Muscle of leg (tissue), 16 donors: ENCODE measurements around the gene NRXN3. TPM values are rescaled to one million over a fixed set of nuclear protein-coding genes. Genes with fewer than 3 reads are reported as not detected.

Experiments
- DNase-seq: peaks from one replicate; pipeline ENCODE4 v3.0.0; 2013
- H3K27ac ChIP-seq: one replicate; pipeline ENCODE4 v1.5.1; 2013; ENCODE audit warnings: mild to moderate bottlenecking, low read length, control low read depth
- H3K27me3 ChIP-seq: one replicate; pipeline ENCODE4 v1.6.1; 2013; ENCODE audit warnings: low read length; ENCODE audit not compliant: control insufficient read depth, insufficient read depth
- H3K36me3 ChIP-seq: one replicate; pipeline ENCODE4 v1.6.1; 2013; ENCODE audit warnings: low read length; ENCODE audit not compliant: control insufficient read depth, insufficient read depth
- H3K4me1 ChIP-seq: one replicate; pipeline ENCODE4 v1.6.1; 2013; ENCODE audit warnings: low read length; ENCODE audit not compliant: control insufficient read depth, insufficient read depth
- H3K4me3 ChIP-seq: one replicate; pipeline ENCODE4 v1.5.1; 2013; ENCODE audit warnings: low read length, control low read depth
- H3K9me3 ChIP-seq: replicated peaks from 2 replicates; pipeline ENCODE4 v1.6.1; 2013; ENCODE audit warnings: low read depth, low read length; ENCODE audit not compliant: control insufficient read depth
- WGBS: methylation state at CpG from one replicate; pipeline ENCODE4 v1.1.5; 2013; ENCODE audit warnings: missing lambda C conversion rate; ENCODE audit not compliant: insufficient coverage; 5-methylcytosine and 5-hydroxymethylcytosine counted together
- long read RNA-seq, 11 donors: transcript quantifications; one replicate each; lab custom pipeline, GENCODE V29; 2026
- polyA plus RNA-seq, 8 donors: library from polyadenylated mRNA; unstranded; fragments of 120-200 nt; gene quantifications; one replicate each; pipeline versions ENCODE4 v1.2.1 to v1.2.3, GENCODE V29; 2013; ENCODE audit warnings: inconsistent platforms in 1 of 8, low replicate concordance in 1 of 8; ENCODE audit not compliant: insufficient read length in 8 of 8, insufficient read depth in 1 of 8
- total RNA-seq: library from RNA; stranded (reverse); fragments of 120-200 nt; gene quantifications from one replicate; pipeline ENCODE4 v1.2.4, GENCODE V29; 2013

The NRXN3 gene
- total RNA-seq (0.49 TPM), polyA plus RNA-seq (1 to 10 TPM in 3 of 8 donors, under 1 TPM in 5; 0.51 to 1.9 (median 0.71) TPM)
- long read RNA-seq, donor 1: 0 reads
- long read RNA-seq, donor 2: 0 reads
- long read RNA-seq, donor 3: 0 reads
- long read RNA-seq, donor 4: 0 reads
- long read RNA-seq, donor 5: 0 reads
- long read RNA-seq, donor 6: 0 reads
- long read RNA-seq, donor 7: 0 reads
- long read RNA-seq, donor 8: 0 reads
- long read RNA-seq, donor 9: 0 reads
- long read RNA-seq, donor 10: 0 reads
- long read RNA-seq, donor 11: 0 reads

DNA sequence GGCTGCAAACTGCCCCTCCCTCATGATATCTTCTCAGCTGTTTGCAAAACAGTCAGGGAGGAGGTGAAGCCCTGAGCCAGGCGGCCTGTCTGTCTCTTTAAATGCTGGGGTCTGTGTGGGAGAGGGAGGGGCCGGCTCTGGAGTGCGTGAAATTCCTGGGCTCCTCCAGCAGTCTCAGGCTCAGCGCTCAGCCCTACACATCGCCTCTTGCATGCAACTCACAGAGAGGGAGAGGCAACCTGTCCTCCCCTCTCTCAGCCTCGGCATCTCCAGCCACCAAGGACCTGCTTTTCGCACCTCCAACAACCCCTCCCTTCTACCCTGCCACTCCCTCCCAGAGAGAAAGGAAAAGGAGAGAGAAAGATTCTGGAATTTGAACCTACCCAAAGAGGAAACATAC, at the start of gene NRXN3:
Gene NRXN3 (plus strand): TSS at position 171 of the 400 bp plus-strand sequence. CDS start 72,721 bp downstream, outside the sequence.
- H3K4me1 ChIP-seq: no peaks in the 10 kb centered on the region
- no peak within 1 kb of the TSS for H3K4me3 ChIP-seq
- DNase-seq: no peak
- no CpG with 5 or more reads among the region's 7 CpGs for WGBS
- peaks cover 3% of the 10 kb centered on the region for H3K27me3 ChIP-seq
- H3K9me3 ChIP-seq: no peaks in the 10 kb centered on the region
- no peak within 1 kb of the TSS for H3K27ac ChIP-seq
- H3K36me3 ChIP-seq: no peaks in the 10 kb centered on the region

DNA sequence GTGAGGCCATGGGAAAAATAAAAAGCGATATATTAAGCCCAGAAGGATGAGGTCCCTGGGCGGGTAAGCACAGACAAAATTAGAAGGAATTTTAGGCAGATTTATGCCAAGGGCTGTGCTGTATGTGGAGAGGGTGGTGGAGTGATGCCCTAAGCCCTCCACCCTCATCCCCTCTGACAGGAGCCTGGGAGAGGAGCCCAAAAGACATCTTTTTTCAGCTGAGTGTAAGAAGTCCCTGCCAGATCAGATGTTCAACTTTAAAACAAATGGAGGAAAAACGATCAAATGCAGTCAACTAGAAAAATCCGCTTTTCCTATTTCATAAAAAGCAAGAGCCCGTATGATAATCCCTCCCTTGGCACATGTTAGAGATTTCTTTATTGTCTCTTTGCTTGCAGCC, 47.7 kb upstream of the NRXN3 start:
- Histone ChIP-seq H3K27ac (no peak overlapping the region), H3K4me3 (no peak overlapping the region), H3K27me3 (no peaks in the 10 kb centered on the region), H3K36me3 (no peaks in the 10 kb centered on the region), H3K4me1 (no peaks in the 10 kb centered on the region), H3K9me3 (no peaks in the 10 kb centered on the region)
- no CpG with 5 or more reads among the region's 5 CpGs for WGBS
- peak; percentile 2 for DNase-seq

DNA sequence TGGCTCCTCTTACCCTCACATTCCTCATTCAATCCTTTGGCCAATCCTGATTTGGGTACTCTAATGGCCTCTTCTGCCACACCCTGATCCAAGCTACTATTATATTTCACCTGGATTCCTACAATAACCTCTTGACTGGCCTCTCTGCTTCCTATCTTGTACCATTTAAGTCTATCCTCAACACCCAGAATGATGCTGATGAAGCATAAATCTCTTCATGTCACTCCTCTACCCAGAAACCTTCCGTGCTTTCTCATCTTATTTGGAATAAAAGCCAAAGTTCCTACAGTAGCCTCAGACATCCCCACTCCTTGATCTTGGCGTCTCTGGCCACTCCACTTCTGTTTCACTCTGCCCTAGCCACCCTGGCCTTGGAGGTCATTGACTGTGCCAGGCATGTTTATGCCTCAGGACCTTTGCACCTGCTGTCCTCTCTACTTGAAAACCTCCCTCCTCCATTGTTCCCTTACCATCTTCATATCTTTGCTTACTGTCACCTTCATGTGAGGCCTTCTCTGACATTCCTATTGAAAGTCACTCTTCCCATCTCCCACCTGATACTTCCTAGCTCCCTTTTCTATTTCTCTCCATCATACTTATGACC, 46.4 kb upstream of the NRXN3 start:
- Histone ChIP-seq H3K4me3 (no peak overlapping the region), H3K4me1 (no peaks in the 10 kb centered on the region), H3K27ac (no peak overlapping the region), H3K27me3 (no peaks in the 10 kb centered on the region), H3K36me3 (no peaks in the 10 kb centered on the region), H3K9me3 (no peaks in the 10 kb centered on the region)
- no peak for DNase-seq
- WGBS: 76% methylated on average over 2 of the region's 2 CpGs

GRCh38 chr14:78127961-78128360, 42.2 kb upstream of the NRXN3 start:
- H3K27me3 ChIP-seq: no peaks in the 10 kb centered on the region
- H3K27ac ChIP-seq: no peak overlapping the region
- 85% methylated on average over 3 of the region's 9 CpGs for WGBS
- no peaks in the 10 kb centered on the region for H3K9me3 ChIP-seq
- H3K4me1 ChIP-seq: no peaks in the 10 kb centered on the region
- no peaks in the 10 kb centered on the region for H3K36me3 ChIP-seq
- H3K4me3 ChIP-seq: no peak overlapping the region
- DNase-seq: no peak

- H3K4me3 ChIP-seq: no peak overlapping the region
- H3K36me3 ChIP-seq: no peaks in the 10 kb centered on the region
- no peak for DNase-seq
- H3K9me3 ChIP-seq: no peaks in the 10 kb centered on the region
- H3K27me3 ChIP-seq: no peaks in the 10 kb centered on the region
- H3K4me1 ChIP-seq: no peaks in the 10 kb centered on the region
- no peak overlapping the region for H3K27ac ChIP-seq
- 100% methylated on average over 1 of the region's 4 CpGs for WGBS
Observed at GRCh38 chr14:78129375-78129774, 40.8 kb upstream of the NRXN3 start.

DNA sequence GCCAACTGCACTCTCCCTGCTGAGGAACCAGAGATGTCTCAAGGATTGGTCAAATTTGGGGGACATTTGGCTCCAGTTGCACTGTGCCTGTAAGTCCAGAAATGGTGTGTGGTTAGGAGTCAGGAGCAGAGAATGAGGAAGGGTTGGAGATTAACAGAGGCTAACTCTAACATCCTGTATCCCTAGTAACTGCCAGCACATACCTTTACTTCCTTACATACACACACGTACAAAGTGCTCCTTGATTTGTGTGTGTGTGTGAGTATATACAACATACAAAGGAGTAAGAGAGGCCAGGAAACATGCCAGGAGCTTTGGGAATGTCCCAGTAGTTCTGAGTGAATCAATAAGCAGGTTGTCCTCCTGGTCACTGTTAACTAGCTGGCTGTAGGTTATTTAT, 39.8 kb upstream of the NRXN3 start:
- Histone ChIP-seq H3K9me3 (no peaks in the 10 kb centered on the region), H3K4me1 (no peaks in the 10 kb centered on the region), H3K36me3 (no peaks in the 10 kb centered on the region), H3K4me3 (no peak overlapping the region), H3K27me3 (no peaks in the 10 kb centered on the region), H3K27ac (no peak overlapping the region)
- WGBS: no CpG with 5 or more reads among the region's 1 CpG
- DNase-seq: no peak

- 71% methylated on average over 3 of the region's 4 CpGs for WGBS
- no peaks in the 10 kb centered on the region for H3K9me3 ChIP-seq
Observed at GRCh38 chr14:78131201-78131600, 39.0 kb upstream of the NRXN3 start.

DNA sequence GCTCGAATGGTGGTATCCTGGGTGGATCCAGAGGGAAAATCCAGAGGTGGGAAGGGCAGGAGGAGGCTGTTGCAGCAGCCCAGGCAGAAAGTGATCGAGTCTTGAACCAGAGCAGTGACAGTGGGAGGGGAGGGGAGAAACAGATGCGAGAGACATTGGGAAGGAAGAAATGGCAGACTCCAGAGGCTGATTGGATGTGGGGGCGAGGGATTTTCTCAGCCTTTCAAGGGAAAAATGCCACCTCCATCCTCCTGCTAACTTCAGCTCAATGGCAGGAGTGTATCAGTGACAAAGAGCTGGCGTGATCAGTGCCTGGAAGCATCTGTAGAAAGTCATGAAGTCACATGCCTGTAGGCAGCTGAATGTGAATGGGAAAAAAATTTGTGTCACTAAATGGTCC, 38.6 kb upstream of the NRXN3 start:
- Histone ChIP-seq H3K27me3 (no peaks in the 10 kb centered on the region), H3K27ac (no peak overlapping the region), H3K9me3 (no peaks in the 10 kb centered on the region), H3K4me3 (no peak overlapping the region), H3K4me1 (no peaks in the 10 kb centered on the region), H3K36me3 (no peaks in the 10 kb centered on the region)
- no peak for DNase-seq
- WGBS: 80% methylated on average over 5 of the region's 5 CpGs

More at GRCh38 chr14:78131201-78131600, 39.0 kb upstream of the NRXN3 start:
- no peaks in the 10 kb centered on the region for H3K4me1 ChIP-seq
- H3K27me3 ChIP-seq: no peaks in the 10 kb centered on the region
- no peak overlapping the region for H3K4me3 ChIP-seq
- H3K27ac ChIP-seq: no peak overlapping the region
- H3K36me3 ChIP-seq: no peaks in the 10 kb centered on the region
- DNase-seq: no peak

- H3K27ac ChIP-seq: no peak overlapping the region
- no peaks in the 10 kb centered on the region for H3K36me3 ChIP-seq
- H3K4me1 ChIP-seq: no peaks in the 10 kb centered on the region
- H3K4me3 ChIP-seq: no peak overlapping the region
- H3K27me3 ChIP-seq: no peaks in the 10 kb centered on the region
- no peaks in the 10 kb centered on the region for H3K9me3 ChIP-seq
- no peak for DNase-seq
- no CpG with 5 or more reads among the region's 4 CpGs for WGBS
Observed at GRCh38 chr14:78135450-78135891, 34.7 kb upstream of the NRXN3 start.

GRCh38 chr14:78136695-78137094, 33.5 kb upstream of the NRXN3 start:
- no peak overlapping the region for H3K4me3 ChIP-seq

More at GRCh38 chr14:78136695-78137094, 33.5 kb upstream of the NRXN3 start:
- Histone ChIP-seq H3K36me3 (no peaks in the 10 kb centered on the region), H3K4me1 (no peaks in the 10 kb centered on the region), H3K9me3 (no peaks in the 10 kb centered on the region), H3K27ac (no peak overlapping the region), H3K27me3 (no peaks in the 10 kb centered on the region)
- DNase-seq: no peak
- WGBS: 71% methylated on average over 1 of the region's 4 CpGs
